ENCODE results near the gene RAB10. TPM values are rescaled to one million over a fixed set of nuclear protein-coding genes. Genes with fewer than 3 reads are reported as not detected.
A peak's percentile ranks its signal among the peaks of the same experiment; 100 is the strongest.

RAB10 gene
- total and polyA plus RNA-seq, 5 donors from 2014 or later, result 40.8 to 132 (median 112) TPM

DNA sequence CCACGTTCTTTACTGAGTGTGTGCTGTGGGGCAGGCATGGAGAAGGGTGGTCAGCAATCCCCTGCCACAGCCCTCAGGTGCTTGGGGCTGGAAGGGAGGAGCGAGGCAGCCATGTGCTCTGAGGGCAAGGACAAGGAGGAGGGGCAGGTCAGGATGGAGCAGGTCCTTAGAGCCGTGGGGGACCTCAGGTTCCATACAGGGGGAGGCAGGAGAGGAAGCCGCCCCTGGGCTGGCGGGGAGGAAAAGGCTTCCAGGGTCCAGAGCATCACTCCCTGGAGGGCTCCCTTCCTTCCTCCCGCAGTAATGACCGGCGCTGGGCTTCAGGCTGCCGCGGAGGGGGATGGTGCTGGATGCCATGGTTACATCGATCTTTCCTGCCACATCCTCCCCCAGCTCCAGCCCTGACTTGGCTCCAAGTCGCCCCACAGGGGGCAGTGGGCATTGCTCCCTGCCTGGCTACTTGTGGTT lies 145.6 kb downstream of the RAB10 start:
- Histone ChIP-seq H3K9me3 (ENCODE audit: control insufficient read depth in 2 of 2, low read length in 2 of 2) (no peaks in the 10 kb centered on the region), H3K27ac (ENCODE audit: insufficient read depth, low read length, poor library complexity, severe bottlenecking) (no peak overlapping the region), H3K36me3 (ENCODE audit: control insufficient read depth, insufficient read depth, low read length) (no peaks in the 10 kb centered on the region), H3K4me1 (ENCODE audit: control insufficient read depth, insufficient read depth, low read length, poor library complexity, severe bottlenecking) (peaks cover 10% of the 10 kb centered on the region), H3K4me3 (ENCODE audit: low read depth, low read length) (no peak overlapping the region), H3K27me3 (ENCODE audit: control insufficient read depth, insufficient read depth, low read length) (peaks cover 8% of the 10 kb centered on the region)
- H3K27me3 Mint-ChIP-seq, result peaks cover 47% of the 10 kb centered on the region
- H3K36me3 Mint-ChIP-seq, result no peaks in the 10 kb centered on the region
- DNase-seq (no peak), ATAC-seq (ENCODE audit: low read depth in 2 of 2) (no peak)
- H3K4me3 Mint-ChIP-seq, result peak overlapping the region in 3 of 4 donors; percentile 53 to 77 (median 63)
- H3K9me3 Mint-ChIP-seq, result peaks cover 0 to 3% (median 0%) of the 10 kb centered on the region in 7 donors
- H3K27ac Mint-ChIP-seq, result no peak overlapping the region
- H3K4me1 Mint-ChIP-seq, result peaks cover 0 to 19% (median 8%) of the 10 kb centered on the region in 4 donors

DNA sequence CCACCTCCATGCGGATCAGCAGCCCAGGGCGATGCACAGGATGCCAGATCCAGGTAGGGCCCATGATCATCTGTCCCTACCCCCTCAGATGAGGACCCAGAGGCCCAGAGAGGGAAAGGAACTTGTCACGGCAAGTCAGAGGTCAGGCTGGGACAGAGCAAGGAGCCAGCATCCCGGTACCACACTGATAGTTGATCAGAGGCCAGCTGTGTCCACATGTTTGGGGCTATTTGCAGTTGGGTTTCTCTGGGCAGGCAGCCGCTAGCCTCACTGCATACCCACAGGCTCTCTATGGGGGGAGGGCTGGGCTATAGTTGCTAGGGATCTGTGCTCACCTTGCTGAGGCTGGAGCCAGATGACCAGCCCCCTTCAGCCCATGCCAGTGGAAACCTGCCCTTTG lies 148.6 kb downstream of the RAB10 start:
- no peak overlapping the region for H3K27ac ChIP-seq (ENCODE audit: insufficient read depth, low read length, poor library complexity, severe bottlenecking)
- no peaks in the 10 kb centered on the region for H3K9me3 ChIP-seq (ENCODE audit: control insufficient read depth in 2 of 2, low read length in 2 of 2)
- H3K4me3 ChIP-seq (ENCODE audit: low read depth, low read length), result no peak overlapping the region
- no peaks in the 10 kb centered on the region for H3K27me3 ChIP-seq (ENCODE audit: control insufficient read depth, insufficient read depth, low read length)
- H3K9me3 Mint-ChIP-seq, result no peaks in the 10 kb centered on the region
- peaks cover 22% of the 10 kb centered on the region for H3K4me1 ChIP-seq (ENCODE audit: control insufficient read depth, insufficient read depth, low read length, poor library complexity, severe bottlenecking)
- H3K36me3 ChIP-seq (ENCODE audit: control insufficient read depth, insufficient read depth, low read length), result no peaks in the 10 kb centered on the region
- H3K27me3 Mint-ChIP-seq, result peaks cover 31% of the 10 kb centered on the region
- no peak overlapping the region for H3K27ac Mint-ChIP-seq
- ATAC-seq (ENCODE audit: low read depth in 2 of 2) (no peak), DNase-seq (no peak)
- peak overlapping the region in 2 of 4 donors; percentile 38 to 40 for H3K4me3 Mint-ChIP-seq
- H3K4me1 Mint-ChIP-seq, result peaks cover 0 to 35% (median 18%) of the 10 kb centered on the region in 4 donors
- no peaks in the 10 kb centered on the region for H3K36me3 Mint-ChIP-seq

DNA sequence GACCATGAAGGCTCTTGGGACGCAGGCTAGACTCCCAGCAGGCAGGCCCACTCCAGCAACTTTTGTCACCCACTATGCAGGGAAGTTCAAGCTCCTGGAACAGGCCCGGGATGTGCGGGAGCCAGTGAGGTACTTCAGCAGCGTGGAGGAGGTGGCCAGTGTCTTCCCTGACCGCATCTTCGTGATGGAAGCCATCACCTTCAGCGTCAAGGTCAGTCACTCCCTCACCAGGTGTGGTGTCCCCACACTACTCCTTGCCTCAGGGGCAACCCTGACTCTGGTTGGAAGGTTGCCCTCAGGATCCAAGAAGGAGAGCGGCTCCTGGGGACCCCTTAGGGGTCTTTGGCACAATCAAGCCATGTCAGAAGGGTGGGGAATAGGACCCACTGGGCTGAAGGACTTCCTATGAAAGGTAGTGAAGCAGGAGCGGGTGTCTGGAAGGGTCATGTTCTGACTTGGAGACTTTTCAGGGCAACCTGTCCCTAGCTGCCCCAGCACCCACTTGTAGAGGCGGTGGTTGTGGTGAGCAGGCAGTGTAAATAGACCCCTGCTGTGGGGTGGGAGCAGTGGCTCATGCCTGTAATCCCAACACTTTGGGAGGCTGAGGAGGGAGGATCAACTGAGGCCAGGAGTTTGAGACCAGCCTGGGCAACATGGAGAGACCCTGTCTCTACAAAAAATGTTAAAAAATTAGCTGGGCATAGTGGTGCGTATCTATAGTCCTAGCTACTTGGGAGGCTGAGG lies 149.2 kb downstream of the RAB10 start:
- no peaks in the 10 kb centered on the region for H3K27me3 ChIP-seq (ENCODE audit: control insufficient read depth, insufficient read depth, low read length)
- Mint-ChIP-seq H3K36me3 (no peaks in the 10 kb centered on the region), H3K27me3 (peaks cover 26% of the 10 kb centered on the region), H3K4me3 (peak overlapping the region; percentile 69 to 90 (median 79)), H3K27ac (peak overlapping the region in 1 of 3 donors; percentile 92), H3K4me1 (peaks cover 0 to 37% (median 18%) of the 10 kb centered on the region in 4 donors), H3K9me3 (no peaks in the 10 kb centered on the region)
- H3K27ac ChIP-seq (ENCODE audit: insufficient read depth, low read length, poor library complexity, severe bottlenecking), result no peak overlapping the region
- ATAC-seq (ENCODE audit: low read depth in 2 of 2) (no peak), DNase-seq (no peak)
- peaks cover 22% of the 10 kb centered on the region for H3K4me1 ChIP-seq (ENCODE audit: control insufficient read depth, insufficient read depth, low read length, poor library complexity, severe bottlenecking)
- H3K36me3 ChIP-seq (ENCODE audit: control insufficient read depth, insufficient read depth, low read length), result no peaks in the 10 kb centered on the region
- no peaks in the 10 kb centered on the region for H3K9me3 ChIP-seq (ENCODE audit: control insufficient read depth in 2 of 2, low read length in 2 of 2)
- no peak overlapping the region for H3K4me3 ChIP-seq (ENCODE audit: low read depth, low read length)

GRCh38 chr2:26184121-26184520 lies 150.2 kb downstream of the RAB10 start:
- no peaks in the 10 kb centered on the region for H3K9me3 Mint-ChIP-seq
- Histone ChIP-seq H3K9me3 (ENCODE audit: control insufficient read depth in 2 of 2, low read length in 2 of 2) (no peaks in the 10 kb centered on the region), H3K27me3 (ENCODE audit: control insufficient read depth, insufficient read depth, low read length) (no peaks in the 10 kb centered on the region), H3K27ac (ENCODE audit: insufficient read depth, low read length, poor library complexity, severe bottlenecking) (no peak overlapping the region), H3K4me1 (ENCODE audit: control insufficient read depth, insufficient read depth, low read length, poor library complexity, severe bottlenecking) (peaks cover 18% of the 10 kb centered on the region), H3K4me3 (ENCODE audit: low read depth, low read length) (no peak overlapping the region), H3K36me3 (ENCODE audit: control insufficient read depth, insufficient read depth, low read length) (no peaks in the 10 kb centered on the region)
- H3K36me3 Mint-ChIP-seq, result no peaks in the 10 kb centered on the region
- no peak for ATAC-seq (ENCODE audit: low read depth in 2 of 2)
- peak overlapping the region; percentile 69 to 94 (median 82) for H3K4me3 Mint-ChIP-seq
- peaks cover 0 to 37% (median 20%) of the 10 kb centered on the region in 4 donors for H3K4me1 Mint-ChIP-seq
- peaks cover 17% of the 10 kb centered on the region for H3K27me3 Mint-ChIP-seq
- H3K27ac Mint-ChIP-seq, result peak overlapping the region; percentile 87 to 92 (median 88)
- no peak for DNase-seq

DNA sequence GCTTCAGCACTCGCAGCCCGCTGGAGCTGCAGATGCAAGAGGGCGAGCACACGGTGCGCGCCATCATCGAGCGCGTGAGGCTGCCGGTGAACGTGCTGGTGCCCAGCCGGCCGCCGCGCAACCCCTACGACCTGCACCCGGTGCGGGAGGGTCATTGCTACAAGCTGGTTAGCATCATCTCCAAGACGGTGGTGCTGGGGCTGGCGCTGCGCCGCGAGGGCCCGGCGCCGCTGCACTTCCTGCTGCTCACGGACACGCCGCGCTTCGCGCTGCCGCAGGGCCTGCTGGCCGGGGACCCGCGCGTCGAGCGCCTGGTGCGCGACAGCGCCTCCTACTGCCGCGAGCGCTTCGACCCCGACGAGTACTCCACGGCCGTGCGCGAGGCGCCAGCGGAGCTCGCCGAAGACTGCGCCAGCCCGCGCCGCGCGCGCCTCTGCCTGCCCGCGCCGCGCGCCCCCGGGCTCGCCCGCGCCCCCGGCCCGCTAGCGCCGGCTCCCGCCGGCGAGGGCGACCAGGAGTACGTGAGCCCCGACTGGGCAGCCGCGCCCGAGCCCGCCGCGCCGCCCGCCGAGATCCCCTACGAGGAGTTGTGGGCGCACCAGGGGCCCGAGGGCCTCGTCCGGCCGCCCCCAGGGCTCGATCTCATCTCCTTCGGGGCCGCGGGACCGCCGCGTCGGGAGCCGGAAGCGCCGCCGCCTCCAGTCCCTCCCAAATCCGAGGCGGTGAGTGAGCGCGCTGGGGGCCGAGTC lies 150.8 kb downstream of the RAB10 start:
- Mint-ChIP-seq H3K36me3 (no peaks in the 10 kb centered on the region), H3K9me3 (no peaks in the 10 kb centered on the region), H3K27me3 (peaks cover 17% of the 10 kb centered on the region), H3K4me1 (peaks cover 4 to 34% (median 19%) of the 10 kb centered on the region in 4 donors), H3K4me3 (peak overlapping the region; percentile 79 to 88 (median 86)), H3K27ac (peak overlapping the region in 2 of 3 donors; percentile 76 to 80)
- Histone ChIP-seq H3K4me3 (ENCODE audit: low read depth, low read length) (no peak overlapping the region), H3K4me1 (ENCODE audit: control insufficient read depth, insufficient read depth, low read length, poor library complexity, severe bottlenecking) (peaks cover 14% of the 10 kb centered on the region), H3K27ac (ENCODE audit: insufficient read depth, low read length, poor library complexity, severe bottlenecking) (peak overlapping the region; percentile 55), H3K36me3 (ENCODE audit: control insufficient read depth, insufficient read depth, low read length) (no peaks in the 10 kb centered on the region), H3K9me3 (ENCODE audit: control insufficient read depth in 2 of 2, low read length in 2 of 2) (no peaks in the 10 kb centered on the region), H3K27me3 (ENCODE audit: control insufficient read depth, insufficient read depth, low read length) (no peaks in the 10 kb centered on the region)
- DNase-seq, result peak; percentile 72 to 92 (median 86)
- ATAC-seq (ENCODE audit: low read depth in 2 of 2), result peak; percentile 98

DNA sequence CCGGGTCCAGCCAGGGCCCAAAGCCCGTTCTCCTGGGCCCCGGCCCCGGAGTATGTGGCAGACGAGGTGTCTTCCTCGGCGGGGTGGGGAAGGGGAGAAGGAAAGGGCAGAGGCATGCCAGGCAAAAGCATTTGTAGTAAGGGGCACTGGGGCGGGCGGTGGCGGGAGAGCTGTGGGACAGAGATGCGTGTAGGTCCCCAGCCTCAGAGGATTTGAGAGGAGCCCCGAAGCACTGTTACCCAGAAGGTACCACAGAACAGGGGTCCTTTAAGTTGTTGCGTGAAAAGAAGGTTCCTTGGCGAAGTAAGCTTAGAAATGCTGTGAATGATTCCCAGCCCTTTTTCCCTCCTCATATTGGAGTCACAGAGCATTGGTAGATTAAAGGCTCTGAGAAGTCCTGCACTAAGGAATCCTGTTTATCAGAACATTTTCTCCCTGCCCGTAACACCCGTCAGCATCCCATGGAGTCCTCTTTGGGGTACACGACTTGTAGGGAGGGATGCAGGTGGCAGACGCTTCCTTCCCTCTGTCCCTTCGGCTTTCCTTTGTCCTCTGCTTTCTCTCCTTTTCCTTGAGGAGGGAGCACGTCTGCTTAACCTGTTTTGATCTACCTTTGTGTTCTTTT lies 151.5 kb downstream of the RAB10 start:
- Mint-ChIP-seq H3K27ac (peak overlapping the region; percentile 60 to 80 (median 76)), H3K4me1 (peaks cover 4 to 29% (median 19%) of the 10 kb centered on the region in 4 donors), H3K4me3 (peak overlapping the region; percentile 79 to 88 (median 86)), H3K36me3 (no peaks in the 10 kb centered on the region), H3K27me3 (peaks cover 17% of the 10 kb centered on the region), H3K9me3 (no peaks in the 10 kb centered on the region)
- H3K4me3 ChIP-seq (ENCODE audit: low read depth, low read length), result peak overlapping the region; percentile 27
- peaks cover 14% of the 10 kb centered on the region for H3K4me1 ChIP-seq (ENCODE audit: control insufficient read depth, insufficient read depth, low read length, poor library complexity, severe bottlenecking)
- peak overlapping the region; percentile 55 for H3K27ac ChIP-seq (ENCODE audit: insufficient read depth, low read length, poor library complexity, severe bottlenecking)
- H3K27me3 ChIP-seq (ENCODE audit: control insufficient read depth, insufficient read depth, low read length), result no peaks in the 10 kb centered on the region
- peaks cover 4% of the 10 kb centered on the region for H3K36me3 ChIP-seq (ENCODE audit: control insufficient read depth, insufficient read depth, low read length)
- H3K9me3 ChIP-seq (ENCODE audit: control insufficient read depth in 2 of 2, low read length in 2 of 2), result no peaks in the 10 kb centered on the region
- DNase-seq, result no peak
- ATAC-seq (ENCODE audit: low read depth in 2 of 2), result no peak

- Mint-ChIP-seq H3K36me3 (no peaks in the 10 kb centered on the region), H3K27ac (peak overlapping the region; percentile 20 to 47 (median 20)), H3K9me3 (no peaks in the 10 kb centered on the region), H3K27me3 (peaks cover 14% of the 10 kb centered on the region), H3K4me1 (peaks cover 4 to 29% (median 18%) of the 10 kb centered on the region in 4 donors), H3K4me3 (peak overlapping the region; percentile 63 to 87 (median 82))
- Histone ChIP-seq H3K4me1 (ENCODE audit: control insufficient read depth, insufficient read depth, low read length, poor library complexity, severe bottlenecking) (peaks cover 14% of the 10 kb centered on the region), H3K27me3 (ENCODE audit: control insufficient read depth, insufficient read depth, low read length) (no peaks in the 10 kb centered on the region), H3K27ac (ENCODE audit: insufficient read depth, low read length, poor library complexity, severe bottlenecking) (no peak overlapping the region), H3K36me3 (ENCODE audit: control insufficient read depth, insufficient read depth, low read length) (peaks cover 11% of the 10 kb centered on the region), H3K4me3 (ENCODE audit: low read depth, low read length) (peak overlapping the region; percentile 27), H3K9me3 (ENCODE audit: control insufficient read depth in 2 of 2, low read length in 2 of 2) (no peaks in the 10 kb centered on the region)
- no peak for ATAC-seq (ENCODE audit: low read depth in 2 of 2)
- no peak for DNase-seq
These were observed 152.3 kb downstream of the RAB10 start for GRCh38 chr2:26185954-26186770.

Data from CD4-positive, CD25-positive, alpha-beta regulatory T cell (primary cell).